ENCODE results near the gene SIGLEC6. TPM values are rescaled to one million over a fixed set of nuclear protein-coding genes. Genes with fewer than 3 reads are reported as not detected.
A peak's percentile ranks its signal among the peaks of the same experiment; 100 is the strongest.

Gene SIGLEC6
- total RNA-seq, 4 donors from 2014 or later = 7.1 TPM; not detected in 3

GRCh38 chr19:51476164-51476563 lies 55.3 kb downstream of the SIGLEC6 start:
- Histone ChIP-seq H3K4me3 (no peak overlapping the region), H3K4me1 (no peaks in the 10 kb centered on the region), H3K27ac (no peak overlapping the region), H3K27me3 (peaks cover 0 to 62% (median 0%) of the 10 kb centered on the region in 4 donors), H3K36me3 (no peaks in the 10 kb centered on the region), H3K9me3 (no peaks in the 10 kb centered on the region)
- TF ChIP-seq, protein P1, sequence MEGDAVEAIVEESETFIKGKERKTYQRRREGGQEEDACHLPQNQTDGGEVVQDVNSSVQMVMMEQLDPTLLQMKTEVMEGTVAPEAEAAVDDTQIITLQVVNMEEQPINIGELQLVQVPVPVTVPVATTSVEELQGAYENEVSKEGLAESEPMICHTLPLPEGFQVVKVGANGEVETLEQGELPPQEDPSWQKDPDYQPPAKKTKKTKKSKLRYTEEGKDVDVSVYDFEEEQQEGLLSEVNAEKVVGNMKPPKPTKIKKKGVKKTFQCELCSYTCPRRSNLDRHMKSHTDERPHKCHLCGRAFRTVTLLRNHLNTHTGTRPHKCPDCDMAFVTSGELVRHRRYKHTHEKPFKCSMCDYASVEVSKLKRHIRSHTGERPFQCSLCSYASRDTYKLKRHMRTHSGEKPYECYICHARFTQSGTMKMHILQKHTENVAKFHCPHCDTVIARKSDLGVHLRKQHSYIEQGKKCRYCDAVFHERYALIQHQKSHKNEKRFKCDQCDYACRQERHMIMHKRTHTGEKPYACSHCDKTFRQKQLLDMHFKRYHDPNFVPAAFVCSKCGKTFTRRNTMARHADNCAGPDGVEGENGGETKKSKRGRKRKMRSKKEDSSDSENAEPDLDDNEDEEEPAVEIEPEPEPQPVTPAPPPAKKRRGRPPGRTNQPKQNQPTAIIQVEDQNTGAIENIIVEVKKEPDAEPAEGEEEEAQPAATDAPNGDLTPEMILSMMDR (IDR thresholded peaks at IDR 0.05) = no peak
- no peak for TF ChIP-seq POLR2A (IDR thresholded peaks at IDR 0.05)
- intact Hi-C loops (cut with DNase I) = no loop called here
- WGBS, 2 donors = 87 to 95% methylated on average over 3 of the region's 3 CpGs
- no peak for DNase-seq

GRCh38 chr19:51473009-51473707 lies 58.3 kb downstream of the SIGLEC6 start:
- intact Hi-C loops (cut with DNase I) = no loop called here
- no peak overlapping the region for H3K4me3 ChIP-seq
- 21 to 33% methylated on average over 6 to 7 of the region's 7 CpGs for WGBS, 2 donors
- H3K27me3 ChIP-seq = peaks cover 0 to 41% (median 0%) of the 10 kb centered on the region in 4 donors
- H3K36me3 ChIP-seq = no peaks in the 10 kb centered on the region
- TF ChIP-seq, protein P1 (IDR thresholded peaks at IDR 0.05) = peak; percentile 72 to 92 (median 80)
- TF ChIP-seq POLR2A (IDR thresholded peaks at IDR 0.05) = no peak
- H3K9me3 ChIP-seq = no peaks in the 10 kb centered on the region
- H3K27ac ChIP-seq = no peak overlapping the region
- no peaks in the 10 kb centered on the region for H3K4me1 ChIP-seq
- no peak for DNase-seq

GRCh38 chr19:51472607-51473006 lies 58.9 kb downstream of the SIGLEC6 start:
- Histone ChIP-seq H3K4me1 (no peaks in the 10 kb centered on the region), H3K27ac (no peak overlapping the region), H3K36me3 (no peaks in the 10 kb centered on the region), H3K4me3 (no peak overlapping the region), H3K9me3 (no peaks in the 10 kb centered on the region), H3K27me3 (peaks cover 0 to 41% (median 0%) of the 10 kb centered on the region in 4 donors)
- TF ChIP-seq, protein P1 (IDR thresholded peaks at IDR 0.05) = no peak
- TF ChIP-seq POLR2A (IDR thresholded peaks at IDR 0.05) = no peak
- intact Hi-C loops (cut with DNase I) = no loop called here
- no peak for DNase-seq
- WGBS, 2 donors = 5 to 18% methylated on average over 4 of the region's 4 CpGs

DNA sequence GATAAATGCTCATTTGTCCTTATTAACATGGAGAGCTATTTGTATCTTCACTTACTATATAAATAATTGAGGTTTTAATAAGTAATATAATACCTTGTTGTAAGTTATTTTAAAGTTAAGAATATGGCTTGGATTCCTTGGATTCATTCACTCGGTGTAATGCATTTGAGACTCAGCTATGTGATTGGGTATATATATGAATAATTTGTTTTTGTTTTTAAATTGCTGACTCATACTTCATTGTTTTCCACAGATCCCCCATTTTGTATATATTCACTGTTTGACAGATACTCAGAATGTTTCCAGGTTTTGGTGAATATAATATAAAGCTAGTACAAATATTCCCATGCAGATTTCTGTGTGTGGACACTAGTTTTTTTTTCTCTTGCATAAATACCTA lies 59.9 kb downstream of the SIGLEC6 start:
- peaks cover 0 to 41% (median 0%) of the 10 kb centered on the region in 4 donors for H3K27me3 ChIP-seq
- H3K4me1 ChIP-seq = no peaks in the 10 kb centered on the region
- intact Hi-C loops (cut with DNase I) = no loop called here
- TF ChIP-seq POLR2A (IDR thresholded peaks at IDR 0.05) = no peak
- TF ChIP-seq, protein P1 (IDR thresholded peaks at IDR 0.05) = no peak
- no peaks in the 10 kb centered on the region for H3K9me3 ChIP-seq
- H3K27ac ChIP-seq = no peak overlapping the region
- no peak overlapping the region for H3K4me3 ChIP-seq
- no peaks in the 10 kb centered on the region for H3K36me3 ChIP-seq
- 42 to 43% methylated on average over 1 of the region's 1 CpG for WGBS, 2 donors
- DNase-seq = no peak

DNA sequence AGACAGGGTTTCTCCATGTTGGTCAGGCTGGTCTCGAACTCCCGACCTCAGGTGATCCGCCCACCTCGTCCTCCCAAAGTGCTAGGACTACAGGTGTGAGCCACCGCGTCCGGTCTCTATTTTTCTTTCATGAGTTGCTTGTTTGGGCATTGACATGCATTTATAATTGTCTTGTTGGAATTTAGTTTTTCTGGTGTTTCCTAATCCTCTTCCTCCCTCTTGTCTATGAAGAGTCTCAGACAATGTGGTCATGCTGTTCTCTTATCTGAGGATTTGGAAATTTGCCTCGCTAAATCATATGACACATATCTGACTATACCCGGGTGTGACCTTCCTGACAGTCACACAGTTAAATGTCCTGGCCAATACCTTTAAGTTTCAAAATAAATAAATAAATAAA lies 60.5 kb downstream of the SIGLEC6 start:
- intact Hi-C loops (cut with DNase I) = no loop called here
- 55 to 76% methylated on average over 9 of the region's 9 CpGs for WGBS, 2 donors
- Histone ChIP-seq H3K4me1 (no peaks in the 10 kb centered on the region), H3K4me3 (no peak overlapping the region), H3K27ac (no peak overlapping the region), H3K27me3 (peaks cover 0 to 36% (median 0%) of the 10 kb centered on the region in 4 donors), H3K9me3 (no peaks in the 10 kb centered on the region), H3K36me3 (no peaks in the 10 kb centered on the region)
- no peak for DNase-seq
- no peak for TF ChIP-seq POLR2A (IDR thresholded peaks at IDR 0.05)
- TF ChIP-seq, protein P1 (IDR thresholded peaks at IDR 0.05) = no peak

Measured in esophagus squamous epithelium (tissue), 5 donors.